IgD-negative memory B cell (primary cell): ENCODE measurements around the gene MAGEB17. TPM values are rescaled to one million over a fixed set of nuclear protein-coding genes. Genes with fewer than 3 reads are reported as not detected.

Source experiments
- H3K27ac Mint-ChIP-seq, 3 donors: one replicate each; pipeline ENCODE4 v1.8.0; 2020 to 2022; ENCODE audit warnings: mild to moderate bottlenecking in 3 of 3, mixed read lengths in 3 of 3, moderate library complexity in 1 of 3
- H3K27me3 Mint-ChIP-seq: one replicate; pipeline ENCODE4 v1.8.0; 2021; ENCODE audit warnings: mixed read lengths
- H3K36me3 Mint-ChIP-seq: one replicate; pipeline ENCODE4 v1.8.0; 2020; ENCODE audit warnings: mild to moderate bottlenecking, mixed read lengths
- H3K4me1 Mint-ChIP-seq, 3 donors: one replicate each; pipeline ENCODE4 v1.8.0; 2020 to 2022; ENCODE audit warnings: mixed read lengths in 3 of 3, mild to moderate bottlenecking in 1 of 3
- H3K4me3 Mint-ChIP-seq, 4 donors: one replicate each; pipeline ENCODE4 v1.8.0; 2020 to 2022; ENCODE audit warnings: mild to moderate bottlenecking in 4 of 4, mixed read lengths in 4 of 4, moderate library complexity in 3 of 4
- H3K9me3 Mint-ChIP-seq, 3 donors: one replicate each; pipeline ENCODE4 v1.8.0; 2020 to 2021; ENCODE audit warnings: mixed read lengths in 3 of 3, mild to moderate bottlenecking in 1 of 3
- polyA plus RNA-seq: library from polyadenylated mRNA; unstranded; fragments of 300-500 nt; fragmentation: Illumina TruSeq; gene quantifications from one replicate; pipeline ENCODE4 v1.2.3, GENCODE V29; 2021

The MAGEB17 gene
- polyA plus RNA-seq, result 0.26 TPM

- Mint-ChIP-seq H3K4me1 (no peaks in the 10 kb centered on the region), H3K27ac (no peak within 1 kb of the TSS), H3K36me3 (peaks cover 4% of the 10 kb centered on the region), H3K9me3 (peaks cover 0 to 3% (median 0%) of the 10 kb centered on the region in 3 donors), H3K4me3 (no peak within 1 kb of the TSS), H3K27me3 (peaks cover 18% of the 10 kb centered on the region)
Measured at GRCh38 chrX:16167181-16167580, at the start of gene MAGEB17. MAGEB17 (plus strand) TSS chrX:16167481; CDS start chrX:16170383, 2,902 bp downstream.

GRCh38 chrX:16119353-16120220 is 47.7 kb upstream of the MAGEB17 start:
- H3K9me3 Mint-ChIP-seq, result peaks cover 0 to 13% (median 4%) of the 10 kb centered on the region in 3 donors
- peak overlapping the region in 2 of 3 donors; percentile 20 to 59 for H3K27ac Mint-ChIP-seq
- peaks cover 22 to 38% (median 34%) of the 10 kb centered on the region in 3 donors for H3K4me1 Mint-ChIP-seq
- H3K4me3 Mint-ChIP-seq, result peak overlapping the region in 3 of 4 donors; percentile 6 to 87 (median 55)
- peaks cover 18% of the 10 kb centered on the region for H3K27me3 Mint-ChIP-seq
- no peaks in the 10 kb centered on the region for H3K36me3 Mint-ChIP-seq

GRCh38 chrX:16120431-16120830 is 46.9 kb upstream of the MAGEB17 start:
- H3K27ac Mint-ChIP-seq, result peak overlapping the region in 2 of 3 donors; percentile 20 to 24

GRCh38 chrX:16123222-16123786 is 44.0 kb upstream of the MAGEB17 start, which contains the start of gene GRPR:
GRPR (plus strand) TSS chrX:16123565; CDS start chrX:16123954, 389 bp downstream.
- peaks cover 23% of the 10 kb centered on the region for H3K27me3 Mint-ChIP-seq
- peak within 1 kb of the TSS in 2 of 4 donors; percentile 2 to 26 for H3K4me3 Mint-ChIP-seq
- H3K4me1 Mint-ChIP-seq, result peaks cover 19 to 32% (median 28%) of the 10 kb centered on the region in 3 donors
- H3K27ac Mint-ChIP-seq, result no peak within 1 kb of the TSS
- peaks cover 0 to 8% (median 4%) of the 10 kb centered on the region in 3 donors for H3K9me3 Mint-ChIP-seq
- H3K36me3 Mint-ChIP-seq, result no peaks in the 10 kb centered on the region

More at GRCh38 chrX:16120431-16120830, 46.9 kb upstream of the MAGEB17 start:
- Mint-ChIP-seq H3K4me3 (peak overlapping the region in 2 of 4 donors; percentile 5 to 33), H3K4me1 (peaks cover 20 to 32% (median 28%) of the 10 kb centered on the region in 3 donors), H3K9me3 (peaks cover 0 to 13% (median 4%) of the 10 kb centered on the region in 3 donors), H3K36me3 (no peaks in the 10 kb centered on the region), H3K27me3 (peaks cover 18% of the 10 kb centered on the region)

GRCh38 chrX:16124201-16124600 is 43.1 kb upstream of the MAGEB17 start:
- Mint-ChIP-seq H3K27ac (no peak overlapping the region), H3K4me3 (no peak overlapping the region), H3K9me3 (peaks cover 0 to 3% (median under 1%) of the 10 kb centered on the region in 3 donors), H3K36me3 (no peaks in the 10 kb centered on the region), H3K4me1 (peaks cover 13 to 27% (median 26%) of the 10 kb centered on the region in 3 donors), H3K27me3 (peaks cover 29% of the 10 kb centered on the region)

- Mint-ChIP-seq H3K27me3 (peaks cover 33% of the 10 kb centered on the region), H3K9me3 (no peaks in the 10 kb centered on the region), H3K27ac (no peak overlapping the region), H3K4me1 (peaks cover 7 to 13% (median 12%) of the 10 kb centered on the region in 3 donors), H3K36me3 (no peaks in the 10 kb centered on the region), H3K4me3 (no peak overlapping the region)
Measured at GRCh38 chrX:16125520-16126149, 41.6 kb upstream of the MAGEB17 start.

- H3K27me3 Mint-ChIP-seq, result peaks cover 24% of the 10 kb centered on the region
- H3K4me3 Mint-ChIP-seq, result no peak overlapping the region
- no peaks in the 10 kb centered on the region for H3K9me3 Mint-ChIP-seq
- no peak overlapping the region for H3K27ac Mint-ChIP-seq
- H3K36me3 Mint-ChIP-seq, result no peaks in the 10 kb centered on the region
- H3K4me1 Mint-ChIP-seq, result peaks cover 0 to 3% (median 2%) of the 10 kb centered on the region in 3 donors
Measured at GRCh38 chrX:16130707-16131106, 36.6 kb upstream of the MAGEB17 start.

- no peak overlapping the region for H3K4me3 Mint-ChIP-seq
- no peak overlapping the region for H3K27ac Mint-ChIP-seq
- H3K4me1 Mint-ChIP-seq, result peaks cover 6 to 12% (median 6%) of the 10 kb centered on the region in 3 donors
- no peaks in the 10 kb centered on the region for H3K36me3 Mint-ChIP-seq
- H3K9me3 Mint-ChIP-seq, result no peaks in the 10 kb centered on the region
- H3K27me3 Mint-ChIP-seq, result peaks cover 11% of the 10 kb centered on the region
Measured at GRCh38 chrX:16134936-16135335, 32.3 kb upstream of the MAGEB17 start.

- Mint-ChIP-seq H3K4me1 (peaks cover 6 to 12% (median 6%) of the 10 kb centered on the region in 3 donors), H3K36me3 (no peaks in the 10 kb centered on the region), H3K27ac (no peak overlapping the region), H3K27me3 (peaks cover 6% of the 10 kb centered on the region), H3K4me3 (no peak overlapping the region), H3K9me3 (no peaks in the 10 kb centered on the region)
Measured at GRCh38 chrX:16136080-16136479, 31.2 kb upstream of the MAGEB17 start.

GRCh38 chrX:16137416-16138107 is 29.7 kb upstream of the MAGEB17 start:
- no peaks in the 10 kb centered on the region for H3K9me3 Mint-ChIP-seq
- H3K36me3 Mint-ChIP-seq, result no peaks in the 10 kb centered on the region
- peaks cover 6% of the 10 kb centered on the region for H3K27me3 Mint-ChIP-seq
- peaks cover 6 to 12% (median 6%) of the 10 kb centered on the region in 3 donors for H3K4me1 Mint-ChIP-seq
- peak overlapping the region in 1 of 4 donors; percentile 1 for H3K4me3 Mint-ChIP-seq
- no peak overlapping the region for H3K27ac Mint-ChIP-seq

GRCh38 chrX:16138108-16138427 is 29.2 kb upstream of the MAGEB17 start:
- H3K36me3 Mint-ChIP-seq, result no peaks in the 10 kb centered on the region
- H3K4me1 Mint-ChIP-seq, result peaks cover 6 to 12% (median 6%) of the 10 kb centered on the region in 3 donors
- no peak overlapping the region for H3K4me3 Mint-ChIP-seq
- H3K27ac Mint-ChIP-seq, result no peak overlapping the region
- no peaks in the 10 kb centered on the region for H3K9me3 Mint-ChIP-seq
- H3K27me3 Mint-ChIP-seq, result peaks cover 8% of the 10 kb centered on the region

- no peaks in the 10 kb centered on the region for H3K36me3 Mint-ChIP-seq
- H3K4me3 Mint-ChIP-seq, result no peak overlapping the region
- peaks cover 6 to 12% (median 6%) of the 10 kb centered on the region in 3 donors for H3K4me1 Mint-ChIP-seq
- peaks cover 0 to 7% (median 1%) of the 10 kb centered on the region in 3 donors for H3K9me3 Mint-ChIP-seq
- no peak overlapping the region for H3K27ac Mint-ChIP-seq
- H3K27me3 Mint-ChIP-seq, result peaks cover 9% of the 10 kb centered on the region
Measured at GRCh38 chrX:16140448-16140847, 26.8 kb upstream of the MAGEB17 start.

GRCh38 chrX:16140983-16141382 is 26.3 kb upstream of the MAGEB17 start:
- Mint-ChIP-seq H3K36me3 (no peaks in the 10 kb centered on the region), H3K27ac (no peak overlapping the region), H3K4me1 (peaks cover 6 to 12% (median 6%) of the 10 kb centered on the region in 3 donors)

GRCh38 chrX:16141422-16142245 is 25.6 kb upstream of the MAGEB17 start:
- Mint-ChIP-seq H3K36me3 (no peaks in the 10 kb centered on the region), H3K27ac (no peak overlapping the region), H3K4me3 (no peak overlapping the region), H3K4me1 (peaks cover 6 to 12% (median 6%) of the 10 kb centered on the region in 3 donors), H3K9me3 (peaks cover 0 to 7% (median 1%) of the 10 kb centered on the region in 3 donors), H3K27me3 (peaks cover 10% of the 10 kb centered on the region)

More at GRCh38 chrX:16140983-16141382, 26.3 kb upstream of the MAGEB17 start:
- Mint-ChIP-seq H3K9me3 (peaks cover 0 to 7% (median 1%) of the 10 kb centered on the region in 3 donors), H3K27me3 (peaks cover 10% of the 10 kb centered on the region), H3K4me3 (no peak overlapping the region)
